Hematopoietic multipotent progenitor cell treated with erythropoietin and hydrocortisone succinate and interleukin-3 and kit ligand, for 4 days (in vitro differentiated cells): ENCODE results near the gene ZBTB38.

Experiments used
- DNase-seq: peaks from one replicate; pipeline ENCODE4 v3.0.0-alpha.2; 2015

ZBTB38 gene

DNA sequence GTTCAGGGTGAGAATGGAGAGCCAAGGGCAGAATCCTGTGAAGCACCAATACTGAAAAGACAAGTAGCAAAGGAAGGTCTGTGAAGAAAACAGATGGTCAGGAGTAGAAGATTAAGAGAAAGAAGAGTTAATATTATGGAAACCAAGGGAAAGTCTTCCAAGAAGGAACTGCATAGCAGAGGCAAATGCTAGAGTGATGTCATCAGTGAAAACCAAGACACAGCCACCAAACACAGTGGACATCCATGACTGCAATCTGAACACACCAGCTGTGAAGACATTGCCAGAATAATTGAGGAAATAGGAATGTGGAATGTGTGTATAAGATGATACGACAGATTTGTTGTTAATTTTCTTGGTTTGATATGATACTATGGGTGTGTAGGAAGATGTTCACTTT, 26.8 kb upstream of the ZBTB38 start:
- DNase-seq = no peak

- DNase-seq = no peak
These were observed 25.9 kb upstream of the ZBTB38 start for GRCh38 chr3:141342386-141342785.

- no peak for DNase-seq
These were observed 25.2 kb upstream of the ZBTB38 start for GRCh38 chr3:141343077-141343476.

- DNase-seq = no peak
These were observed 24.4 kb upstream of the ZBTB38 start for GRCh38 chr3:141343865-141344271.

DNA sequence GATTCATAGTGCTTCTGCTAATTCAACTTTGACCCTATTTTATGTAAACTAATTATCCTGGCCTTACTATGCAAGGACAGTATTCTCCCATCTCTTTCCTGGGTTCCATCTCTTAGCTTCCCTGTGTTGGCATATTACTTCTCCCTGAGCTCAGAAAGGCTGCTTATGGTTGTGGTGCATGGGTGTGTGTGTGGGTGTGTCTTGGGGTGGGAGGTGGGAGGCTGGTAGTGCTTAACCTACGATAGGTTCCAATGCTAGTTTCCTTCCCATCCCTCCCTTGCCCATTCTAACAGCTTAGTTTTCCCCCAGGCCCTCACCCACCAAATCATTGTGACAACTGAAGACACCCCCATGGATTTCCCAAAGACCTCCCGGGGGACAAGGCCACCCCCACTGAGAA, 22.8 kb upstream of the ZBTB38 start:
- no peak for DNase-seq

DNA sequence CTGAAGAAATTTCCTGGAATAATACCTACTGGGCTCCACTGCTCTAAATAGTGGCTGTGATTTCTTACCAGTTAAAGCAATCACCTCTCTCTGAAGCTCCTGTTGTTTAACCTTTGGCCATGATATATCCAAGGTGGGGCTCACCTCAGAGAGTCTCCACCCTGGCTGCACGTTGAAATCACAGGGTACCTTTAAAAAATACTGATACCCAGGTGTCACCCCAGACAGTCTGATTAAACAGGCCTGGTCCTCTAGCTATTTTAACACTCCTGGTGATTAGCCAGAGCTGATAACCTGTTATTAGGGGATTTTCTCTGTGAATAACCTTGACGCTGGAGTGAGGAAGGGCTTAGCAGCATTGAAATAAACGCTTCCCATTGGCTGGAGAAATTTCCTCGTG, 22.3 kb upstream of the ZBTB38 start:
- DNase-seq = no peak

GRCh38 chr3:141346418-141346817, 21.9 kb upstream of the ZBTB38 start:
- no peak for DNase-seq

- DNase-seq = no peak
These were observed 21.5 kb upstream of the ZBTB38 start for GRCh38 chr3:141346839-141347238.

- DNase-seq = no peak
These were observed 19.5 kb upstream of the ZBTB38 start for GRCh38 chr3:141348837-141349236.

DNA sequence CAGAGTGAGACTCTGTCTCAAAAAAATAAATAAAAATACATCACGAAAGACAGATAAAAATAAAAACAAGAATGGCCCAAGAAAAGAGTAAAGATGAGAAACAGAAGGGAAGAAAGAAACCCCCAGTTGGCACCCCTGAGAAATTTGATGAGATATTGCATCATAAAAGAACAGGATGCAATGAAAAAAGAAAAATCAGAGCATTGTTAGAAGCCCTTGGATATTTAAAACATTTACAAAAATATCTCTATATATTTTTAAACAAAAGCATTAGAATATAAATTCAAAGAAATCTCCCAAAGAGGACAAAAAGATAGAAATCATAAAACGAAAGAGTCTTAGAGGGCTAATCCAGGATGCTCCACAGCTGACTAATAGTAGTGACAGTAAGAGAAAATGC, 18.6 kb upstream of the ZBTB38 start:
- no peak for DNase-seq

- no peak for DNase-seq
These were observed 17.6 kb upstream of the ZBTB38 start for GRCh38 chr3:141350666-141351065.

DNA sequence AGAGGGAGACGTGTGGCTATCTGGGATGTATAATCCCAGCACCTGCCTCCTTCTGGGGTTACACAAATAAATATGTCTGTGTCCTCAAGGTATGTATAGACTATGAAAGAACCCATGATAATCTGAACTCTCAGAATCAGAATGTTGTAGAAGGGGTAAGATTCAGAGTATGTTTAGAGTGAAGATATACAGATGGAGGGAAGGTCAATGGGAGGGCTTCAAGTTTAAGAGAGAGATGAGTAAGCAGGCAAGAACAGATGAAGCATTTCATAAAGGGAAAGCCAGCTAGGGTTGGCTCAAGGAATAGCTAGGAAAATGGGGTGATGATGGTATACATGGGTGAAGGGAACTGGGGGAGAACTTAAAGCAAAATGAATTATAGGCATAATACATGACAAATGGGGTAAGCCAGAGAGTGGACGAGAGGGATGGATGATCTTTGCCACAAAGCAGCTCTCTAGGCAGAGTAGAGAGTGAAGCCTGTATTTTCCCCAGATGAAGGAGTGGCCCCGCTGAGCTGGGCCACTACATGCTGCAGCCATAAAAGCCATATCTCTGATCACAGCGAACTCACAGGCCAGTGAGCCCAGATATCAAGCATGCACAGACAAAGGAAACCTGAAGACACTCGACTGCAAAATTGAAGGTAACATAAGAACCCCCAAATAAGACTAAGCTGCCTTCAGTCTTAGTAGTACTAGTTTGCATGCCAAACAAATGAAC, 15.9 kb upstream of the ZBTB38 start:
- DNase-seq = peak; percentile 68

DNA sequence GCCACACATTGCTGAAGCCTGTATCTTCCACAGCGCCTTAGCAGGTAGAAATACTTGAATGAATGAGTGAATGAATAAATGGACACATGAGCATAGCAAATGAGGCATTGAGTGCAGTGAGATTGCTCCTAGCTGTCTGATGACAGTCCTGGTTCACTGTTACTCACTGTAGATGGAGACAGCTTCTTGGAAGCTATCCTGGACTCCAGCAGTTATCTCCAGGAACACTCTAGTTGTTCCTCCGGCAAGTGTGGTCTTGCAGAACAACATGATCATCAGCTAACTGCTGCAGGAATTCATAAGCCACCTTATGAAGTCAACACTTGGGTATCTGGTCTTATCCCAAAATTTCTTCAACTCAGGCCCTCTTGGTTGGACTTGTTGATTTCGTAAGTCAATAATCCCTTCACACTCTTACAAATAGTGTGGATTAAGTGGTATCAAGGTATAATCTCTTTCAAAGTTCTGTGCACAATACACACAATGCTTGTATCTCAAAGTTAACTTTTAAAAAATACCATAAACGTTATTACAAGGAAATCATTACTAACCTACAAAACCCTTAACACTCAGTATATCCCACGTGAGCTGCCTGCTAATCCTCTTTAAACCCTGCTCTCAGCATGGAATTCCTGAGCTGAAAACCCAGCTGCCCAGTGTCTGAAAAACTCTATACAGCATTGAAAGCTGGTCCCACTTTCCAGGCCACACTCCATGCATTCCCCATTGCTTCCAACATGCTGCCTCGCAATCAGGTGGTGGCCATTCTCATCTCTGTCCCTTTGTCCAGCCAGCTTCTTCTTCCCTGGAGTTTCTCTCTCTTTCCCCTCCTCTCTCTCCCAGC, 14.4 kb upstream of the ZBTB38 start:
- DNase-seq = no peak

DNA sequence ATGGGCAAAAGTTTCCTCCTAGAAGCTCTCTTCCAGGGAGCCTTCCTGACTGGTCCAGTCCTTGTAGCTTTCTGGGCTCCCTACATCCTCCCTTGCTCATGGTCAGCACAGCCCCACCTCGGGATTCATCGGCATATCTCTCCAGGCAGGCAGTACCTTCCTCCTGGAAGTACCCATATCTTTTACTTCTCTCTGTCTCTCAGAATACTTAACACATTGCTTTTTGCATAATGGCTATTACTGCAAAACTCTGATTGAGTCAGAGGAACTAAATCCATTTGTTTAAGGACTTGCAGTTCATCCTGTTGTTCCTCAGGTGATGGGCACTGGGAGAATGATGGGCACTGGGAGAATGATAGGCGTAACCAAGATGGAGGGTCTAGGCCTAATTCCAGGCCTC, 13.8 kb upstream of the ZBTB38 start:
- no peak for DNase-seq

DNA sequence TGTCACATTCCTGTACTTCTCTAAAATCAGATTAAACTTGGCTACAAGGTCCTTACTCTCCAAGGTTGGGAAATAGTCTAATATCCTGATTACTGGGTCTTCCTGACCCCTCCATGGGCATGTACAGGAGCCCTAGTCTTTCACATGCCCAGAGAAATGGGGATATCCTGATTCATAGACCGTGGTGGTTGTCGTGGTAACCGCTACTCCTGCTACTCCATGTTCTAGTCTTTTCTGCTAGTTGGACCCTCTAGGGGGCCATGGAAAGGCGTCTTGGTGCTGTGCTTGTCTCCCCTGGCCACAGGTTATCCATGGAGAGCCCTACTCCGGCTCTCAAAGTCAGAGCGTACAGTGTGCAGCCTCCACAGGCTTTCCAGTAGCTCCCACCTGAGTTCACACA, 13.1 kb upstream of the ZBTB38 start:
- no peak for DNase-seq

DNA sequence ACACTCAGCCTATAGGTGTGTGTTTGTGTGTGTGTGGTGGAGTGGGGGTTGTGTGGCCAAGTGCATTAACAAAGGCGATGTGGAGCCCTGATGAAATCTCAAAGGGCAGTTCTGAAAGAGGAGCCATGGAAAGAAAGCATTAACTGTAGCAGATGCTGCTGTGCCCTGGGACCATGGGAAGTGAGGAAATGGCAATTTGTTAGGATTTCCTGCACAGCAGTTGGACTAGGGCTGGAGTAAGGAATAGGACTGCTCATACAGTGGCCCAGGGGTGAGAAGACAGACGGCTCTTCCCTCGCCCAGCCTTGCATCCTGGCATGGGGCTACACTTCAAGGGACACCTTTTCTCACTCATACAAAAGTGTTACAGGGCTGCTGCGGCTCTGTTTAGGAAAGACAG, 12.3 kb upstream of the ZBTB38 start:
- DNase-seq = no peak

DNA sequence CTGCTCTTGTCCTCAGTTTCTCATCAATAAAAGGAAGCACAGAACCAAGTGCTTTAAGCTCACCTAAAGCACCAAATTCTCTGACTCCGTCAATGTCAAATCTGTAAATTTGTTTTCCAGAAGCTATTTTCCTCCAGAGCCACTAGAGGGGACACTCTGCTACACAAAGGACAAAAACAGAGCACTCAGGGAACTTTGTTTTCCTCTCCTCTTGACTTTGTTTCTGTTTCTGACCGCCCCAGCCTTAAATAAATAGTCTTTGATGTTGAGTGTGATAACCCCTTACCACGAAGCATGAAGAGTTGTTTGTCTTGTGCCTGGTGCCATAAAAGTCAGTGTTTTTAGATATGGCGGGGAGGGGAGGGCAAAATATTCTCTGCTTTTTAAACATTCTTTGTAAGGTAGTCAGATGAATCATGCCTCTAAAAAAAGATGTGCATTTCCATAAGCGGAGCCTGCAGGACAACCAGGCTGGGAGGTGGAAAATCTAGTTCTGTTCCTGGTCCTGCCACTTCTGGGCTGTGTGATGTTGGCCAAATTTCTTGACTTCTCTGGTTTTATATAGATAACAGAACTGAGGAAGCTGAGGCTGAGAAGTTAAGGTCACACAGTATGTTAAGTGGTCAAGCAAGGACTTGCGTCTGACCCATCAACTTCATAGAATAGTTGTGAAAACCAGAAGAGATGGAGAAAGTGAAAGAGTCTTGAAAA, 7.3 kb upstream of the ZBTB38 start:
- peak; percentile 84 for DNase-seq

DNA sequence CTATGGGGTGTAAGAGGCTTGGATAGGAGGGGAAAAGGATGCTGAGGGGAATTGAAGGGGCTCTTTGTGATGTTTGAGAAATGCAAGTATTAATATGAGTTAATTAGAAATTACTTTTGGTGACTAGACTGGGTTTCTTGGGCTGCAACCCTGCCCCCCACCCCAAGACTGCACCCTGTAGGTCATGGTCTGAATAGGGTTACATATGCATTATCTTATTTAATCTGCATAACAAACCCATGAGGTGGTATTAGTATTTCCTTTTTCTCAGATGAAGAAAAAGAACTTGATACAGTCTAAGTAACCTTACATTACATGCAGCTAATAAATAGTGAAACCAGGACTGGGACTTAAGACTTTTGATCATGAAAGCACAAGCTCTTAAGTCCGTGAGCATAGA, 5.6 kb upstream of the ZBTB38 start:
- DNase-seq = no peak

GRCh38 chr3:141365201-141365600, 3.1 kb upstream of the ZBTB38 start:
- DNase-seq = no peak

- peak; percentile 87 for DNase-seq
These were observed 1.8 kb upstream of the ZBTB38 start for GRCh38 chr3:141366285-141367037.

GRCh38 chr3:141367038-141367730, 1.1 kb upstream of the ZBTB38 start:
- DNase-seq = no peak
